HG03097 (cell line): ENCODE data around the gene MED12L.
A peak's percentile ranks its signal among the peaks of the same experiment; 100 is the strongest.
"Not testable (repeated sequence)": the region's sequence is repeated elsewhere in the genome, so short reads cannot be mapped to it uniquely, and the experiment has no call there.

Experiments used
- ATAC-seq: cut with Tn5 transposase; IDR thresholded peaks from one replicate; pipeline ENCODE4 v1.9.1; 2021; ENCODE audit not compliant: unreplicated experiment, low FRiP score

MED12L gene

GRCh38 chr3:151206201-151206600 lies 120.7 kb downstream of the MED12L start:
- no peak for ATAC-seq

GRCh38 chr3:151209654-151210053 lies 124.2 kb downstream of the MED12L start:
- ATAC-seq = no peak

GRCh38 chr3:151210676-151211381 lies 125.4 kb downstream of the MED12L start:
- ATAC-seq = peak; percentile 70

GRCh38 chr3:151213151-151213550 lies 127.7 kb downstream of the MED12L start:
- no peak for ATAC-seq

- ATAC-seq = no peak
These were observed 128.4 kb downstream of the MED12L start for GRCh38 chr3:151213881-151214280.

- ATAC-seq = no peak
These were observed 129.0 kb downstream of the MED12L start for GRCh38 chr3:151214459-151214858.

- ATAC-seq = no peak
These were observed 131.5 kb downstream of the MED12L start for GRCh38 chr3:151216641-151217607.

- ATAC-seq = no peak
These were observed 132.7 kb downstream of the MED12L start for GRCh38 chr3:151218136-151218535.

GRCh38 chr3:151219056-151219455 lies 133.6 kb downstream of the MED12L start:
- ATAC-seq = no peak

- no peak for ATAC-seq
These were observed 138.9 kb downstream of the MED12L start for GRCh38 chr3:151224268-151224866.

GRCh38 chr3:151225040-151225975 lies 139.8 kb downstream of the MED12L start:
- no peak for ATAC-seq

- no peak for ATAC-seq
These were observed 140.7 kb downstream of the MED12L start for GRCh38 chr3:151226088-151226563.

- ATAC-seq = no peak
These were observed 141.4 kb downstream of the MED12L start for GRCh38 chr3:151226825-151227224.

GRCh38 chr3:151227266-151227806 lies 141.9 kb downstream of the MED12L start:
- ATAC-seq = peak; percentile 29

GRCh38 chr3:151227807-151228665 lies 142.6 kb downstream of the MED12L start:
- peak; percentile 72 for ATAC-seq

- ATAC-seq = no peak
These were observed 143.2 kb downstream of the MED12L start for GRCh38 chr3:151228666-151229040.

GRCh38 chr3:151230646-151231045 lies 145.2 kb downstream of the MED12L start:
- ATAC-seq = no peak

- not testable (repeated sequence) for ATAC-seq
These were observed 146.9 kb downstream of the MED12L start for GRCh38 chr3:151232403-151232802.

- no peak for ATAC-seq
These were observed 147.5 kb downstream of the MED12L start for GRCh38 chr3:151232991-151233390.
